ENCODE results near the gene BBS5. TPM values are rescaled to one million over a fixed set of nuclear protein-coding genes. Genes with fewer than 3 reads are reported as not detected.
"Not testable (repeated sequence)": the region's sequence is repeated elsewhere in the genome, so short reads cannot be mapped to it uniquely, and the experiment has no call there.

The BBS5 gene
- total RNA-seq, 4 donors from 2014 or later, result 4.3 to 11.3 (median 6.0) TPM

DNA sequence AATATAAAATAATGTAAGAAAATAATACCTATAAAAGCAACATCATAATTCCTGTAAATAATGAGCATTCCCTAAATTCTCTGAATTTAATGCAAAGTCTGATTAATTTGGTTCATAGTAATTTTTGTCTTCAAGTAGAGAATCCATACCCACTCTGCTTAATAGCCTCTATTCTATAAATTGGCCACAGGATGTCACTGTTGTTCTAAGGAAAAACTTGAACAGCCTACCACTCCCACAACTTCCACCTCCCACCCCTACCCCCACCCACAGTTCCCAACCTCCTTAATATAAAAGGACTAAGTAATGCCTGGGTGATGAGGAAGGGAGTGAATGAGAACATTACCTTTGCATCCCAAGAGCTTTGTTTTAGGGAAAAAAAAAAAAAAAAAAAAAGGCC is 27.2 kb upstream of the BBS5 start:
- DNase-seq (ENCODE audit: low spot score), result no peak
- no peak for ATAC-seq (ENCODE audit: low FRiP score)
- TF ChIP-seq CTCF (IDR thresholded peaks at IDR 0.05), result no peak

DNA sequence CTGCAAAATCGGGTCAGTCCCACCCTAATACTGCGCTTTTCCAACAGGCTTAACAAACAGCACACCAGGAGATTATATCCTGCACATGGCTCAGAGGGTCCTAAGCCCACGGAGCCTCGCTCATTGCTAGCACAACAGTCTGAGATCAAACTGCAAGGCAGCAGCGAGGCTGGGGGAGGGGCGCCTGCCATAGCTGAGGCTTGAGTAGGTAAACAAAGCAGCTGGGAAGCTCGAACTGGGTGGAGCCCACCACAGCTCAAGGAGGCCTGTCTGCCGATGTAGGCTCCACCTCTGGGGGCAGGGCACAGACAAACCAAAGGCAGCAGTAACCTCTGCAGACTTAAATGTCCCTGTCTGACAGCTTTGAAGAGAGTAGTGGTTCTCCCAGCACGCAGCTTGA is 26.2 kb upstream of the BBS5 start:
- not testable (repeated sequence) for DNase-seq (ENCODE audit: low spot score); ATAC-seq (ENCODE audit: low FRiP score)

GRCh38 chr2:169461143-169461542 is 18.2 kb upstream of the BBS5 start:
- TF ChIP-seq CTCF (IDR thresholded peaks at IDR 0.05), result no peak
- ATAC-seq (ENCODE audit: low FRiP score), result no peak
- no peak for DNase-seq (ENCODE audit: low spot score)

DNA sequence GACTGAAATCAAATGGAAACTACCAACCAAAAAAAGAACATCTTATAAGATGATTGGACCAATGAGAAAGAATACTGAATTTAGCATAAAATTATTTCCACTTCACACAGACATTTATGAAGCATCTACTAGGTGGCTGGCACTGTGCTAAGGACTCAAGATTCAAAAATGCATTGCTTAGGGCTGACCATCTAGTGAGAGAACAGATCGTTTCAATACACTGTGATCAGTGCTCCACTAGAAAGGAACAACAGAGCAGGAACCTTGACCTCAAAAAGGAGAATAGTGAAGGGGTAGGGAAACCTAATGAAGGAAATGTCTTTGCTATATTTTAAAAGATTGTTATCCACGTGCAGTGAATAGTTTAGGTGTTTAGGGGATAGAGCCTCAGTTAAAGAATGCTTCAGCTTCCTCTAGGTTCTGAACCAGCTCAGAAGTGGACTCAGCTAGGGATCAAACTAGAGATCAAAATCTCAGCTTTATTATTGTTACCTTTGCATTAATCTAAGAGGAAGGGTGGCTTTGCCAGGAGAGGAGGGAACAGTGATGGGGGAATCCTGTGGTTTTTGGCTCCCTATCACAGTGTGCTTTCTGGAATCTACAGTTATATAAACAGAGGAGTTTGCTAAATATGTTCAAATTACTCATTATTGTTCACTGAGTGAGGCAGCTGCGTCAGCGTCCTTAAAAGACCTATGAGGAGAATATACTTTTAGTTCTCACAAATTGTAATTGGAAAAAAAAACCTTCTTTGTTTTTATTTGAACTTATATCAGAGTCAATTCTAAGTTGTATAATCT is 16.2 kb upstream of the BBS5 start:
- DNase-seq (ENCODE audit: low spot score) (no peak), ATAC-seq (ENCODE audit: low FRiP score) (peak; percentile 68)
- TF ChIP-seq CTCF (IDR thresholded peaks at IDR 0.05), result no peak

DNA sequence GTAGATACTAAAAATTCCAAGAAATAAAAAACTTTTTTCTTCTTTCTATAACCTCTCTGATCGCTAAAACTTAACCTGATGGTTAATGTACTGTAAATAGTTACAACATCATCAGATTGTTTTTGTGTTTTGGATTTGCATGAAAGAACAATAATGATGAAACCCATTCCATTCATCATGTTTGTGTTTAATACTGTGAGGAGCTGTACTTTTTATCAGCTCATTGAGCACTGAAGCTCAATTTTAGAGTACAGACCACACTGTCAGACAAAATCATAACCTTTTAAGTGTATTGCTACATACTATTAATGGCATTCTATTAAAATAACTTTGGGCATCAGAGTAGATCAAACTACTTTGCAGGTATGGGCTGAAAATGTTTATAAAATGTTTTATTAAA is 14.8 kb upstream of the BBS5 start:
- DNase-seq (ENCODE audit: low spot score) (no peak), ATAC-seq (ENCODE audit: low FRiP score) (no peak)
- TF ChIP-seq CTCF (IDR thresholded peaks at IDR 0.05), result no peak

DNA sequence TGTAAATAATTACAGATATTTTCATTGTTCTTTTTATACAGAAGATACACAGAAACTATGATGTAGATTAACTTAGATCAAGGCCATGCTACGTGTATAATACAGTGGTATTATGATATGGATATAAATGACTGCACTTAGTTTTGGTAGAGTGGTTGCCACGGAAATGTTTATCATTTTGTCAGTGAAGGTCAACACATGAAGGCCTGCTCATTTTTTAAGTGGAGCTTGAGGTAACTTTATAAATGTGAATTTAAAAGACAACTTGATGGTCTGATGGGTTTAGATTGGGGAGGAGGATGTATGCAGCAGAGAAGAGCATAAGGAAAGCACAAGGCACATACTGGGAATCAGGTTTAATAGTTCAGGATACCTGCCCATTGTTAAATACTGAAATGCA is 14.4 kb upstream of the BBS5 start:
- DNase-seq (ENCODE audit: low spot score) (no peak), ATAC-seq (ENCODE audit: low FRiP score) (no peak)
- TF ChIP-seq CTCF (IDR thresholded peaks at IDR 0.05), result no peak

DNA sequence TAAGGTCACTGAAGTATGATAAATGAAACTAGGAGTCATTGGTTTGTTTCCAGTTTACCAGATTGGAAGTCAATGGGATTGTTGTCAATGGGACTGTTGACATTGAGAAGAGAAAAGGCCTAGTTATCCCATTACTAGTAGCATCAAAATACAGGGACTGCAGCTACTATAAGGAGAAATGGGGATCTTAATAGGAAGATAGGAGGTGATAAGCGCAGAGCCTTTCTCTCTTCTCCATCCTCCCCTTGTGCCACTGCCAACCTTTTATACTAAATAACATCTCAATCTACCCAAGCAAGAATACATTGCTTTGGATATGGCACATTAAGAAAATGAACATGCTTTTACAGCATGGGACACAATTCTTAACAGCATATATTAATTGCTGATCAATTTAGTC is 10.5 kb upstream of the BBS5 start:
- ATAC-seq (ENCODE audit: low FRiP score), result no peak

More for the DNA sequence above, 10.5 kb upstream of the BBS5 start:
- no peak for TF ChIP-seq CTCF (IDR thresholded peaks at IDR 0.05)
- DNase-seq (ENCODE audit: low spot score), result no peak

Data from omental fat pad (tissue), 4 donors.